ENCODE data around the gene ZNF30. TPM values are rescaled to one million over a fixed set of nuclear protein-coding genes. Genes with fewer than 3 reads are reported as not detected.
"Not testable (repeated sequence)": the region's sequence is repeated elsewhere in the genome, so short reads cannot be mapped to it uniquely, and the experiment has no call there.

Gene ZNF30
- total RNA-seq, 1 donor from 2014 or later, result 6.9 TPM

DNA sequence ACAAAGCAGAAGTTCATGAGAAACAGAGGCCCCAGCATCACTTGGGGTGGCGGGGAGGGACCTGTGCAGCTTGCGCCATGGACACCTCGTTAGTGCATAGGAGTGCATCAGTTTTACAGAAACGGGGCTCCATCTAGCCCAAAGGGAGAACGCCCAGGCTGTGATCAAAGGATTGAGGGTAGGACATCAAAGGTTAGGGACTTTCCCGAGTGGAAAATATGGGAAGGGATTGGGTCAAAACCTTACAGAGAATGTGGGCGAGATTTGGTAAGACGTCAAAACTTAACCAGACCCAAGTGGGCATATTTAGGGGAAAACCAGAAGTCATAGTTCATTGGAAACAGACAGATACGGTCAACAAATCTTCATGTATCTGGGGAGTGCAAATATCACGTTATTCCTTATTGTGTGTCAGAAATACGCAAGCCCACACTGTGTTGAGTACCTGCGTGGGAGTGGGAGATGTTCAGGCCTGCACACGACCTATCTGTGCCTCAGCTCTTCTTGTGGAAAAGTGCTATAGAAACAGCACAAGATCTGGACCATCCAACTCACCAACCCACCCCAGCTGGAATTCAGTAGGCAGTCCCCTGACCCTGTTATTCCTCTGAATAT is 64.0 kb downstream of the ZNF30 start:
- H3K9me3 Mint-ChIP-seq, result no peaks in the 10 kb centered on the region
- no peak overlapping the region for H3K4me3 Mint-ChIP-seq
- no peak overlapping the region for H3K27ac Mint-ChIP-seq
- TF ChIP-seq, protein P1, sequence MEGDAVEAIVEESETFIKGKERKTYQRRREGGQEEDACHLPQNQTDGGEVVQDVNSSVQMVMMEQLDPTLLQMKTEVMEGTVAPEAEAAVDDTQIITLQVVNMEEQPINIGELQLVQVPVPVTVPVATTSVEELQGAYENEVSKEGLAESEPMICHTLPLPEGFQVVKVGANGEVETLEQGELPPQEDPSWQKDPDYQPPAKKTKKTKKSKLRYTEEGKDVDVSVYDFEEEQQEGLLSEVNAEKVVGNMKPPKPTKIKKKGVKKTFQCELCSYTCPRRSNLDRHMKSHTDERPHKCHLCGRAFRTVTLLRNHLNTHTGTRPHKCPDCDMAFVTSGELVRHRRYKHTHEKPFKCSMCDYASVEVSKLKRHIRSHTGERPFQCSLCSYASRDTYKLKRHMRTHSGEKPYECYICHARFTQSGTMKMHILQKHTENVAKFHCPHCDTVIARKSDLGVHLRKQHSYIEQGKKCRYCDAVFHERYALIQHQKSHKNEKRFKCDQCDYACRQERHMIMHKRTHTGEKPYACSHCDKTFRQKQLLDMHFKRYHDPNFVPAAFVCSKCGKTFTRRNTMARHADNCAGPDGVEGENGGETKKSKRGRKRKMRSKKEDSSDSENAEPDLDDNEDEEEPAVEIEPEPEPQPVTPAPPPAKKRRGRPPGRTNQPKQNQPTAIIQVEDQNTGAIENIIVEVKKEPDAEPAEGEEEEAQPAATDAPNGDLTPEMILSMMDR (conservative IDR thresholded peaks at IDR 0.05), result no peak
- no peaks in the 10 kb centered on the region for H3K4me1 Mint-ChIP-seq (ENCODE audit: unreplicated experiment)
- no peak for DNase-seq (ENCODE audit: extremely low spot score, unreplicated experiment)
- H3K36me3 Mint-ChIP-seq, result no peaks in the 10 kb centered on the region
- H3K27me3 Mint-ChIP-seq, result peaks cover 9% of the 10 kb centered on the region

GRCh38 chr19:34991542-34992333 is 65.0 kb downstream of the ZNF30 start:
- Mint-ChIP-seq H3K36me3 (no peaks in the 10 kb centered on the region), H3K9me3 (no peaks in the 10 kb centered on the region), H3K4me1 (ENCODE audit: unreplicated experiment) (no peaks in the 10 kb centered on the region), H3K4me3 (no peak overlapping the region), H3K27ac (peak overlapping the region; percentile 39), H3K27me3 (peaks cover 9% of the 10 kb centered on the region)
- no peak for DNase-seq (ENCODE audit: extremely low spot score, unreplicated experiment)
- TF ChIP-seq, protein P1 (conservative IDR thresholded peaks at IDR 0.05), result no peak

GRCh38 chr19:34992582-34992981 is 65.9 kb downstream of the ZNF30 start:
- not testable (repeated sequence) for DNase-seq (ENCODE audit: extremely low spot score, unreplicated experiment); H3K9me3 Mint-ChIP-seq; H3K4me3 Mint-ChIP-seq; H3K36me3 Mint-ChIP-seq; H3K27ac Mint-ChIP-seq; H3K4me1 Mint-ChIP-seq (ENCODE audit: unreplicated experiment); H3K27me3 Mint-ChIP-seq

GRCh38 chr19:34994286-34994642 is 67.6 kb downstream of the ZNF30 start:
- Mint-ChIP-seq H3K36me3 (no peaks in the 10 kb centered on the region), H3K27ac (no peak overlapping the region)

More at GRCh38 chr19:34994286-34994642, 67.6 kb downstream of the ZNF30 start:
- peaks cover 13% of the 10 kb centered on the region for H3K4me1 Mint-ChIP-seq (ENCODE audit: unreplicated experiment)
- TF ChIP-seq, protein P1 (conservative IDR thresholded peaks at IDR 0.05), result no peak
- no peak for DNase-seq (ENCODE audit: extremely low spot score, unreplicated experiment)
- peaks cover 7% of the 10 kb centered on the region for H3K27me3 Mint-ChIP-seq
- H3K4me3 Mint-ChIP-seq, result no peak overlapping the region
- no peaks in the 10 kb centered on the region for H3K9me3 Mint-ChIP-seq

Other genes starting within 250 kb of the ZNF30 start
- 0.60 and 0.64 TPM in 2 replicates for gene SCGB2B2, start 249.7 kb upstream of the ZNF30 start, total RNA-seq (ENCODE audit: low replicate concordance)
- 22.1 and 41.5 TPM in 2 replicates for gene ZNF302, start 249.2 kb upstream of the ZNF30 start, total RNA-seq (ENCODE audit: low replicate concordance)
- 6.5 and 8.5 TPM in 2 replicates for gene ZNF181, start 192.7 kb upstream of the ZNF30 start, total RNA-seq (ENCODE audit: low replicate concordance)
- 5.7 and 9.0 TPM in 2 replicates for gene ZNF599, start 153.7 kb upstream of the ZNF30 start, total RNA-seq (ENCODE audit: low replicate concordance)
- 5.8 and 6.5 TPM in 2 replicates for gene ZNF792, start 37.3 kb downstream of the ZNF30 start, total RNA-seq (ENCODE audit: low replicate concordance)
- gene GRAMD1A, start 73.4 kb downstream of the ZNF30 start, total RNA-seq (ENCODE audit: low replicate concordance), result 35.2 and 79.6 TPM in 2 replicates
- 0.88 and 1.1 TPM in 2 replicates for gene SCN1B, start 103.6 kb downstream of the ZNF30 start, total RNA-seq (ENCODE audit: low replicate concordance)
- gene HPN, start 114.8 kb downstream of the ZNF30 start, total RNA-seq (ENCODE audit: low replicate concordance), result 15.1 and 17.1 TPM in 2 replicates
- gene FXYD3, start 188.9 kb downstream of the ZNF30 start, total RNA-seq (ENCODE audit: low replicate concordance), result 77.5 and 157 TPM in 2 replicates
- 0.21 and 2.2 TPM in 2 replicates for gene LGI4, start 208.2 kb downstream of the ZNF30 start, total RNA-seq (ENCODE audit: low replicate concordance)
- gene FXYD1, start 211.9 kb downstream of the ZNF30 start, total RNA-seq (ENCODE audit: low replicate concordance), result 2.0 and 5.3 TPM in 2 replicates
- gene FXYD7, start 216.4 kb downstream of the ZNF30 start, total RNA-seq (ENCODE audit: low replicate concordance), result 1.5 TPM in 1 of 2 replicates, not detected in the other
- gene FXYD5, start 227.8 kb downstream of the ZNF30 start, total RNA-seq (ENCODE audit: low replicate concordance), result 24.2 and 92.8 TPM in 2 replicates

All from type B pancreatic cell (in vitro differentiated cells).